ENCODE results near the gene BLVRA.
"Not testable (repeated sequence)": the region's sequence is repeated elsewhere in the genome, so short reads cannot be mapped to it uniquely, and the experiment has no call there.

BLVRA gene

GRCh38 chr7:43769791-43770465, 11.4 kb downstream of the BLVRA start:
- no peak for DNase-seq

GRCh38 chr7:43771128-43771527, 12.6 kb downstream of the BLVRA start:
- no peak for DNase-seq

- no peak for DNase-seq
Observed at GRCh38 chr7:43771573-43771972, 13.1 kb downstream of the BLVRA start.

- not testable (repeated sequence) for DNase-seq
Observed at GRCh38 chr7:43773268-43773667, 14.8 kb downstream of the BLVRA start.

- DNase-seq = not testable (repeated sequence)
Observed at GRCh38 chr7:43775255-43775654, 16.8 kb downstream of the BLVRA start.

GRCh38 chr7:43778293-43779044, 20.0 kb downstream of the BLVRA start:
- not testable (repeated sequence) for DNase-seq

GRCh38 chr7:43779045-43779812, 20.7 kb downstream of the BLVRA start:
- no peak for DNase-seq

GRCh38 chr7:43781726-43782607, 23.5 kb downstream of the BLVRA start:
- DNase-seq = no peak

GRCh38 chr7:43782768-43783555, 24.5 kb downstream of the BLVRA start:
- DNase-seq = no peak

GRCh38 chr7:43784030-43784584, 25.6 kb downstream of the BLVRA start:
- DNase-seq = no peak

- not testable (repeated sequence) for DNase-seq
Observed at GRCh38 chr7:43784585-43785087, 26.2 kb downstream of the BLVRA start.

- no peak for DNase-seq
Observed at GRCh38 chr7:43785420-43785819, 26.9 kb downstream of the BLVRA start.

- DNase-seq = no peak
Observed at GRCh38 chr7:43787771-43788170, 29.3 kb downstream of the BLVRA start.

GRCh38 chr7:43790006-43790405, 31.5 kb downstream of the BLVRA start:
- no peak for DNase-seq

- DNase-seq = no peak
Observed at GRCh38 chr7:43790834-43791233, 32.4 kb downstream of the BLVRA start.

GRCh38 chr7:43791665-43792064, 33.2 kb downstream of the BLVRA start:
- DNase-seq = no peak

- DNase-seq = no peak
Observed at GRCh38 chr7:43792471-43793150, 34.1 kb downstream of the BLVRA start.

GRCh38 chr7:43799605-43800004, 41.1 kb downstream of the BLVRA start:
- DNase-seq = no peak

- DNase-seq = no peak
Observed at GRCh38 chr7:43803865-43804264, 45.4 kb downstream of the BLVRA start.

GRCh38 chr7:43808410-43808809, 49.9 kb downstream of the BLVRA start:
- no peak for DNase-seq

Data from activated CD4-positive, alpha-beta T cell treated with anti-CD3 and anti-CD28 coated beads, Interleukin-2, amount 50 U/mL, for 1 hour (primary cell).